GM18909 (cell line): ENCODE data around the gene ZNF232.
A peak's percentile ranks its signal among the peaks of the same experiment; 100 is the strongest.
"Not testable (repeated sequence)": the region's sequence is repeated elsewhere in the genome, so short reads cannot be mapped to it uniquely, and the experiment has no call there.

Experiments
- ATAC-seq: cut with Tn5 transposase; IDR thresholded peaks from one replicate; pipeline ENCODE4 v1.9.1; 2021; ENCODE audit warnings: mild to moderate bottlenecking; ENCODE audit not compliant: unreplicated experiment, poor library complexity

The ZNF232 gene

DNA sequence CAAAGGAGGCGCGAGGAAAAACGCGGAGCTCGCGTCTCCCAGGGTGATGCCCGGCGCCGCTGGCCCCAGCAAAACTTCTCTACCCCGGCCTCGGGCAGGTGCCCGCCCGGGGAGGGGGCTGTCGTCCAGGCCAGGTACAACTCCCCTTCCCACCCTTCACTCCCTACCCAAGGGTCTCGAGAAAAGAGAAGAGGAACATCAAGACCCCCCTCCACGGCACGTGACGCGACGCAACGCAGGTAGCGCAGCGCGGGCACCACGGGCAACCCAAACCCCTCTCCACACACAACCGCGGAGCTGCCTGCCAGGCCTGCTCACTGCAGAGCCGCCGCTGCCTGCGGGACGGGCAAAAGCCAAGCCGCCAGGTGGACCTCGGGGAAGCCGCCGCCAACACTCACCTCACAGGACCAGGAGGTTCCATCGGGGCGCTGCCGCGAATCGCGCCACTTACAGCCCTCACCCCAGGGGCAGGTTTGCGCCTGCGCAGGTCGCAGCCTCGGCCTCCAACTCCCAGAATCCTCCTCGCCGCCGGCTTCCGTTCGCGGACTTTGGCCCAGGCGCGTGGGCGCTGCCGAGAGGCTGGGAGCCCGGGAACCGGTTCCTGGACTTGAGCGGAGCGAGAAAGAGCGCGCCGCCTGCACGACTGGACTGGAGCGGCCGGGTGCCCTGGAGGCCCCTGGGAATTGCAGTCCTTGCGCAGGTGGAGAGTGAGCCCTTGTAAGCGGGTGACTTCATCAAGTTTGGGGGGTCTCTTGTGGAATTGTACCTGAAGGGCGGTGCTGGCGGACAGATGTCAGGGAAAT, at the start of gene ZNF232:
Gene ZNF232 (minus strand): TSS at position 477 of the 803 bp plus-strand sequence. CDS start 56 bp downstream, at position 421.
- peak; percentile 85 for ATAC-seq

GRCh38 chr17:5160702-5161101, 49.0 kb upstream of the ZNF232 start:
- ATAC-seq, result not testable (repeated sequence)

GRCh38 chr17:5146122-5146521, 34.4 kb upstream of the ZNF232 start:
- not testable (repeated sequence) for ATAC-seq

- not testable (repeated sequence) for ATAC-seq
These were observed 31.2 kb upstream of the ZNF232 start for GRCh38 chr17:5142877-5143276.

- no peak for ATAC-seq
These were observed 27.7 kb upstream of the ZNF232 start for GRCh38 chr17:5139458-5139732.

GRCh38 chr17:5138616-5139457, 27.2 kb upstream of the ZNF232 start:
- ATAC-seq, result no peak

DNA sequence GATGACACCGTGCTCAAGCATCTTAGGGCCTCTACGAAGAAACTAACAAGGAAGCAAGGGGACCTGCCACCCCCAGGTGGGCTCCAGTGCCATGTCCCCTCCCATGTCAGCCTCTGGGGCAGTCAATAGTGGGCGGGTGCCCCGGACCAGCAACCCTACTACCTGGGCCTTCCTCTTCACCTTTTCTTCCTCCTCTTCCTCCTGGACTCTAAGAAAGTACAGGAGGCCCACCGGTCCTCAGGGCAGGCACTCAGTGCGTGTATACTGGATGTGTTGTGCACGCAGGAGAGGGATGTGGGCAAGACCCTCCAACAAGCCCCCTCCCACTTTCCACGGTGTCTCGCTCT, 26.5 kb upstream of the ZNF232 start:
- not testable (repeated sequence) for ATAC-seq

- not testable (repeated sequence) for ATAC-seq
These were observed 26.0 kb upstream of the ZNF232 start for GRCh38 chr17:5137511-5138197.

DNA sequence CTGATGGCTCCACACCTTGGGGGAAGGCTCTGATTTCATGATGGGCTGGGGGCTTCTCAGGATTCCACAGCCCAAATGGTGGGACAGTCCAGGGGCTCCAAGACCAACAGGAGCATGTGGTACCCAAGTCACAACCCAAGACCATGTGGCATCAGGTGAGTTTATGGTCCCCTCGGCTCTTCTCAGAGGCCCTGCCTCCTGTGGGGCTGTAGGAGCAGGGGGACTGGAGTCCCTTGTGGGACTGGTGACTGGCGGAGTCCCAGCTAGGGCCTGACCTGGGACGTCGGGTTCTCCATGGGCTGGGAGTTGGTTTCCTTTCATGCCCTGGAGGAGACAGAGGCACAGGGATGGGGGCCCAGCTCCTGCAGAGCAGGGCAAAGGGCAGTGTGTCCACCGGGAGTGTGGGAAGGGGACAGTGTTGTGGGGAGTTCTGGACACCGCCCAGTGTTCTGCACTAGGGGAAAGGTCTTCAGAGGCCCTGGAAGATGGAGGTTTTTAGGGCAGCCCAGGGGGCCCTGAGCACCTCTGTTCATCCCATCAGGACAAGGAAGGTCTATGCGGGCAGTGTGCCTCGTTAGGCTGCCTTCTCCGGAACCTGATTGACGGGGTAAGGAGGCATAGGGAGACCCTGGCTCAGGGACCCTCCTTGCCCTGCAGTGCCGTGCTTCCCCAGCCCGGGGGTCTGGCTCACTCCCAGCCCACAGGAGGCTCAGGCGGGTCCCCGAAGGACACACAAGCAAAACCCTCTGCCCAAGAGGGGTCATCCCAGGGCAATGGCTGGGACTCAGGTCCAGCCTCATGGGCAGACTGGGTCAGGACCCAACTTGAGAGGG, 25.1 kb upstream of the ZNF232 start:
- not testable (repeated sequence) for ATAC-seq

GRCh38 chr17:5135726-5136579, 24.3 kb upstream of the ZNF232 start:
- no peak for ATAC-seq

DNA sequence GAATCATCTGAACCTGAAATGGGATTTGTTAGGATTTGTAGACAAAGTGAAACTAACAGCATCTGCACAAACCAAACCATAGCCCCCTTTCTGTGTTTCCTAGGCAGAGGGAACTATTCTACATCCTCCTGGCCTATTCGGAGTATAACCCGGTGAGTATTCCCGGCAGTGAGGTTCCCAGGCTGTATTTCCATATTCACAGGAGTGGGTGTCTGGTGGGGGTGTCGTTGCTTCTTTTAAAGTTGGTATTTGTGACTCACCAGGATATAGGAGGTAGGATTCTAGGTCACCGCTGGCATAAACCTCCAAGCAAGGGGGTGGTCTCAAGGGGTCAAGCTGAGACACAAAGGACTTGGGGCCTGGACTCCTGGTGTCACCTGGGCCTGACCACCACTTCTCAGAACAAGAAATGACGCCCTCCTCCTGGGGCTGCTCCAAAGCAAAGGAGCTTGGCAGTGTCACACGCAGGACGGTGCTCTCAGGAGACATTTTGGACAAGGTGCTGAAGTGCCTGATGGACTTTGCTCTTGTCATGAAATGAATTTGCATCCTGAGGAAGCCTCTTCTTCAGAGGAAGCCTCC, 23.5 kb upstream of the ZNF232 start:
- not testable (repeated sequence) for ATAC-seq

DNA sequence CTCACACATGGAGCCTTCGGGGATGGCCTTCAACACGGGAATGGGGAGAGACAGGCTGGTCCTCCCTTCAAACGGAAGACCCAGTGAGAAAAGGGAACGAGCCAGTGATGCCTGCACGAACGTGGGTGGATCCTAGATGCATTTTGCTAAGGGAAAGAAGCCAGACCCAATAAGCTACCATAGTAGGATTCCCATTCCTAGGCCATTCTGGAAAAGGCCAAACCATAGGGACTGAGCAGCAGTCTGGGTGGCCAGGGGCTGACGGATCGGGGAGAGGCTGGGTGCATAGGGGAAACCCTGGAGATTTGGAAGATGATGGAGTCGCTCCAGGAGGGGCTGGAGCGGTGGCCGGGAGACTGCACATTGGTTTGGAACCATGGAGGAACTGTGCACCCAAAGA, 22.9 kb upstream of the ZNF232 start:
- not testable (repeated sequence) for ATAC-seq

DNA sequence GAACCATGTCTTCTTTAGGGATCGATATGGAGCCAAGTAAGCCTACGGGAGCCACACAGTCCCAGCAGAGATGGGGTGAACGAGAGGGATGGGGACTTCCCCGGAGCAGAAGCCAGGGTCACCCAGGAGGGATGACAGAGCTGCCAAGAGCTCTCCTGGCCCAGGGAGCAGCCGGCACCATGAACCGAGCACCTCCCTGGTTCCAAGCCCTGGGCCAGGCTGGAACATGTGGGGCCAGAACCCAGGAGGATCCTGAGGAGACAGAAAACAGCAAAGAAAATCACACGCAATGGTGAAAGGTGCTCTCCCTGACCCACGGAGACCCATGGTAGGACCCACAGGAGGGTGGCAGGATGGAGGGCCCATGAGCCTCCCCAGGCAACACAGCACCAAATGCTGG, 22.3 kb upstream of the ZNF232 start:
- not testable (repeated sequence) for ATAC-seq

- no peak for ATAC-seq
These were observed 21.6 kb upstream of the ZNF232 start for GRCh38 chr17:5133311-5133710.

- ATAC-seq, result not testable (repeated sequence)
These were observed 21.0 kb upstream of the ZNF232 start for GRCh38 chr17:5132503-5133225.

GRCh38 chr17:5131799-5132502, 20.3 kb upstream of the ZNF232 start:
- not testable (repeated sequence) for ATAC-seq

GRCh38 chr17:5131146-5131715, 19.6 kb upstream of the ZNF232 start:
- ATAC-seq, result no peak
